ENCODE data around the gene LCA5L. TPM values are rescaled to one million over a fixed set of nuclear protein-coding genes. Genes with fewer than 3 reads are reported as not detected.

Gene LCA5L
- total RNA-seq, 3 donors from 2014 or later = 1.6 to 6.0 (median 4.2) TPM

DNA sequence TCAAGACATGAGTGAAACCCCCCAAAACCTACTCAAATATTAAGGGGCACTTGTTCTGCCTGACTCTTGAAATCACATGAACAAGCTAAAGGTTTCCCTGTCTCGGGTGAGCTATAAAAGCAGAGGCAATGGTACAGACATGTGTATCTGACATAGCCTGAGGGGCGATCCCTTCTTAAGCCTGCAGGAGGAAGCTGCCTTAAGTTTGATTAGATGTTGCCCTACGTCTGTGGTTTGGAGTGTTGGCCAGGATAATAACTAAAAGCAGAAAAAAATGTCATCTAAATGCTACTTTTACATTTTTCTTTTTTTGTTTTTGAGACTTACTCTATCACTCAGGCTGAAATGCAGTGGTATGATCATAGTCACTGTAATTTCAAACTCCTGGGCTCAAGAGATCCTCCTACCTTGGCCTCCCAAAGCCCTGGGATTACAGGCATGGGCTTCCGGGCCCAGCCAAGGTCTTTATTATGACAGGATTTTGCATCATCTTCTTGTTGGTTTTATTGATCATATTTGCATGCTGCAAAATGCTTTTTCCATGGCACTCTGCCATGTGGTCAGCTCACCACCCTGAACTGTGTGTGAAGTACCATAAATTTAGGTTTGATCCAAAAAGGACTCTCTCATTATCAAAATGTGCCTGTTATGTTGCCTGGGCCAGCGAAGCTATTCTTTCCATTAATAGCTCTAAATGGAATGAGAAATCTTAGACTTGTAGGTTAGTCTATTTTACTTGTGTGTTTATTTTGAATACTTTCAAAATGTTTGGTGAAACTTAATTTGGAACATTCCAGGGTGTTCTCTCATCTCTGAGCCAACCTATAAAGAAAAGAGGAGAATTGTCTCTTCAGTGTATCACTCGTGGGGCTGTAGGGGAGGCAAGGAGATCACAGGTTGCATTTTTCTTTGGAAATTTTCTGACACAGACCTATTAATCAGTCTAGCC, 81.7 kb downstream of the LCA5L start:
- no peaks in the 10 kb centered on the region for H3K36me3 ChIP-seq
- H3K4me1 ChIP-seq = no peaks in the 10 kb centered on the region
- H3K27me3 ChIP-seq = no peaks in the 10 kb centered on the region
- intact Hi-C loops (cut with DNase I; ENCODE audit: low total_unique reads) = no loop called here
- H3K4me3 ChIP-seq = no peak overlapping the region
- no peak for DNase-seq (ENCODE audit: low spot score in 2 of 2)
- TF ChIP-seq, protein P1, sequence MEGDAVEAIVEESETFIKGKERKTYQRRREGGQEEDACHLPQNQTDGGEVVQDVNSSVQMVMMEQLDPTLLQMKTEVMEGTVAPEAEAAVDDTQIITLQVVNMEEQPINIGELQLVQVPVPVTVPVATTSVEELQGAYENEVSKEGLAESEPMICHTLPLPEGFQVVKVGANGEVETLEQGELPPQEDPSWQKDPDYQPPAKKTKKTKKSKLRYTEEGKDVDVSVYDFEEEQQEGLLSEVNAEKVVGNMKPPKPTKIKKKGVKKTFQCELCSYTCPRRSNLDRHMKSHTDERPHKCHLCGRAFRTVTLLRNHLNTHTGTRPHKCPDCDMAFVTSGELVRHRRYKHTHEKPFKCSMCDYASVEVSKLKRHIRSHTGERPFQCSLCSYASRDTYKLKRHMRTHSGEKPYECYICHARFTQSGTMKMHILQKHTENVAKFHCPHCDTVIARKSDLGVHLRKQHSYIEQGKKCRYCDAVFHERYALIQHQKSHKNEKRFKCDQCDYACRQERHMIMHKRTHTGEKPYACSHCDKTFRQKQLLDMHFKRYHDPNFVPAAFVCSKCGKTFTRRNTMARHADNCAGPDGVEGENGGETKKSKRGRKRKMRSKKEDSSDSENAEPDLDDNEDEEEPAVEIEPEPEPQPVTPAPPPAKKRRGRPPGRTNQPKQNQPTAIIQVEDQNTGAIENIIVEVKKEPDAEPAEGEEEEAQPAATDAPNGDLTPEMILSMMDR (IDR thresholded peaks at IDR 0.05) = no peak
- TF ChIP-seq POLR2AphosphoS5 (IDR thresholded peaks at IDR 0.05) (no peak), POLR2A (IDR thresholded peaks at IDR 0.05) (no peak)
- no peaks in the 10 kb centered on the region for H3K9me3 ChIP-seq
- H3K27ac ChIP-seq = no peak overlapping the region

DNA sequence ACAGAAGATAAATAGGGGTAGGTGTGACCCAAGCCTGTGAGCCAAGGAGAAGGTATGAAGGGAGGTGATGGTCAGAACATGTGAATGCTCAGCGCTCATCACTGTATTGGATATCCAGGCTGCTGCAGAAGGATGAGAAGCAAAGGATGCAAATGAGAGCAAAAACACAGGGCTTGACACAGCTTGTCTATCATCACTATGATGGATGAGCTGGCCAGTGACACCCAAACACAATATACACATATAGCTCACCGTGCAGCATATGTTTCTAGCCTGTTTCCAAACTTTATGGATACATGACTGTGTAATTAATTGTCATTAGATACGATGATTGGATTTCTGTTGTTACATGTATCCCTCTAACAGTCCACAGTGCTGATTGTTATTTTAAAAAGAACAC, 82.8 kb downstream of the LCA5L start:
- intact Hi-C loops (cut with DNase I; ENCODE audit: low total_unique reads) = no loop called here
- Histone ChIP-seq H3K9me3 (no peaks in the 10 kb centered on the region), H3K36me3 (no peaks in the 10 kb centered on the region), H3K27ac (no peak overlapping the region), H3K4me3 (no peak overlapping the region), H3K4me1 (no peaks in the 10 kb centered on the region), H3K27me3 (no peaks in the 10 kb centered on the region)
- no peak for DNase-seq (ENCODE audit: low spot score in 2 of 2)
- TF ChIP-seq POLR2AphosphoS5 (IDR thresholded peaks at IDR 0.05) (no peak), POLR2A (IDR thresholded peaks at IDR 0.05) (no peak)
- TF ChIP-seq, protein P1 (IDR thresholded peaks at IDR 0.05) = no peak

- no peak overlapping the region for H3K27ac ChIP-seq
- H3K4me3 ChIP-seq = no peak overlapping the region
- intact Hi-C loops (cut with DNase I; ENCODE audit: low total_unique reads) = no loop called here
- TF ChIP-seq POLR2A (IDR thresholded peaks at IDR 0.05) = no peak
- TF ChIP-seq, protein P1 (IDR thresholded peaks at IDR 0.05) = no peak
- TF ChIP-seq POLR2AphosphoS5 (IDR thresholded peaks at IDR 0.05) = no peak
- H3K4me1 ChIP-seq = no peaks in the 10 kb centered on the region
- no peak for DNase-seq (ENCODE audit: low spot score in 2 of 2)
- H3K27me3 ChIP-seq = no peaks in the 10 kb centered on the region
- H3K36me3 ChIP-seq = no peaks in the 10 kb centered on the region
- H3K9me3 ChIP-seq = no peaks in the 10 kb centered on the region
Observed at GRCh38 chr21:39359382-39359781, 86.2 kb downstream of the LCA5L start.

Other genes starting within 250 kb of the LCA5L start
- 100 to 1,000 TPM in 2 of 3 donors, 10 to 100 TPM in 1; 65.4 to 128 (median 105) TPM for gene BRWD1, start 132.1 kb downstream of the LCA5L start, total RNA-seq
- 100 to 1,000 TPM in 2 of 3 donors, 10 to 100 TPM in 1; 68.5 to 166 (median 127) TPM for gene HMGN1, start 96.7 kb downstream of the LCA5L start, total RNA-seq
- 1 to 10 TPM; 3.3 to 6.3 (median 5.0) TPM for gene SH3BGR, start 6.2 kb upstream of the LCA5L start, total RNA-seq
- 1 to 10 TPM in 2 of 3 donors, not detected in 1; 2.3 to 2.9 TPM for gene B3GALT5, start 167.2 kb upstream of the LCA5L start, total RNA-seq